NT2/D1 (cell line): ENCODE data around the gene PTGES2.

Experiments
- SUZ12 ChIP-seq: IDR thresholded peaks from 2 replicates; pipeline ENCODE4 v1.6.1; 2011; ENCODE audit not compliant: insufficient read length, insufficient read depth; ENCODE audit errors: extremely low read depth
- YY1 ChIP-seq: IDR thresholded peaks from 2 replicates; pipeline ENCODE4 v1.6.1; 2011; ENCODE audit not compliant: insufficient read length, insufficient read depth
- ZNF274 ChIP-seq: IDR thresholded peaks from 2 replicates; pipeline ENCODE4 v1.6.1; 2011; ENCODE audit warnings: mild to moderate bottlenecking, low read depth, low read length

GRCh38 chr9:128120061-128120740, 7.3 kb downstream of the PTGES2 start:
- TF ChIP-seq ZNF274 (no peak), SUZ12 (no peak), YY1 (no peak)
